GM04504 (cell line): ENCODE measurements around the gene PRCD.

Experiments
- DNase-seq: peaks from one replicate; pipeline ENCODE4 v3.0.0-alpha.2; 2012; ENCODE audit warnings: low read depth

The PRCD gene

DNA sequence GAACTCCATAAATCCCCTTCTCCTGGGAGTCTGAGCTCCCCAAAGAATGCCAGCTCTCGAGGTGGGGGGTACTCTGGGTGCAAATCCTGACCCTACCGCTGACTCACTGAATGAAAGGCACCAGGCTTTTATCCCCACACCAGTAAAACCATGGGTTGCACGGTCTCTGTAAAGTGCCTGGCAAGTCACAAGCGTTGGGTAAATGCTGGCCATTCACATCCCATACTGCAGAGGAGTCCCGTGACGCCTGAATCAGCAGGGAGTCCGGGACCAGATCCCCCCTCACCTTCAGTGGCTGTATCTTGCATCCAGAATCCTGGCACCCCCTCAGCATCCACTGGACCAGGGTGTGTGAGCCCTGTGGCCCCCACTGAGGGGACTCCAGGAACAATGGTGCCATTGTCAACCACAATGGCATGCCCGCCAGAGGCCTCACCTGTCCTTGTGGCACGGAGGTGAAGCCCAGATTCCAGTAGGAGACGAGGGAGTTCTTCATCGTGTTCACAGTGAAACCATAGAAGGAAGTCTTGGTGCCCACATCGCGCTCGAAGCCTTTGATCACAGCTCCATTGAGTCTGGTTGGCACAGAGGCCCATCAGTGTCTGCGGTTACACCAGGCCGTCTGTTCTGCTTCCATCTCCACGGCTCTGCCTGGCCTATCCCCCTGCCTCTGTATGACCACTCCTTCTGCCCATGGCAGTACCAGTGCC is 32.5 kb downstream of the PRCD start:
- DNase-seq: no peak

DNA sequence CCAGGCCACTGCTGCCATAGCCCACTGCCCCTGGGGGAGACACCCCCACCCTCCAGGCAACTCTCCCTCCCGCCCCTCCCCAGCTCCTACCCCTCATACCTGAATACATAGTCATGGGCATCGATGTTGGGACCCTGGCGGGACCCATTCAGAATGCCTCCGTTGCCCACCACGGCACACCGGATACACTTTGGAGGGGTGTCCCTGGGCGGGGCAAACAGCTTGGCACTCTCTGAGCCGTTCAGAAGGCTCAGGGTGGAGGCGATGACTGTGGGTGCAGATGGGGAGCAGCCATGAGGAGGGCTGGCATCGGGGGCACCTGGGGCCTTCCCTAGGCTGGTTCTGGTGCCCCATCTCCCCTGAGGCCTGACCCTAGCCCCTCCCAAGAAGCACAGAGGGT is 33.3 kb downstream of the PRCD start:
- DNase-seq: no peak

DNA sequence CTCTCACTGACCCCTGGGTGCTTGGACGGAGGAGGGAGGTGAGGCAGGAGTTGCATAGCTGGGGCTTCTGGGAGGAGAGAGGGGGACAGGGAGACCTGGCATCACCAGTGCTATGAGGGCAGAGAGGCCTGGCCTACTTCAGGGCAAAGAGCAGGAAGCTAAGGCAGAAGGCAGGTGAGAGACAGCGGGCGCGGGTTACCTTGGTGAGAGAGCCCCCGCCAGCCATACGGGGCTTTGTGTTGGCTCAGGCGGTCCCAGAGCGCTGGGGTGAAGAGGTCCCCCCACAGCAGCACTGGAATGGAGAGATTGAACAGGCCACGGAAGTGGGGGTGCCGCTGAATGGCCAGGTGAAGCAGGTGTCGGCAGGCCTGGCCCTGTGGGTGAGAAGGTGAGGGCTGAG is 34.3 kb downstream of the PRCD start:
- DNase-seq: no peak

DNA sequence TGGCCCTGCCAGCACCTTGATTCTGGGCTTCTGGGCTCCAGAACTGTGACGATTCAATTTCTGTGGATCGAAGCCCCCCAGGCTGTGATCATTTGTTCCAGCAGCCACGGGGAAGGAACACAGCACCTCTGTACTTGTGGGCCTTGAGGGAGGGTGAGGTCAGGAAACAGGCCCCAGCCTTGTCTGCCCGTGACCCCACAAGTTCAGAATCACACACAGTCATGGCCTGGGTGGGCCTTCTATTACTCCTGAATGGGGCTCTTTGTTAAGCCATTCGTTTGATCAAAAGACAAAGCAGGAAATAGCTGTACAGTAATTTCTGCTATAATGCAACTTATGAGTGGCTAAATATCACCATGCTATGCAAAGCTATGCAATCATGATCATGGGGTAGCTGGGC is 35.7 kb downstream of the PRCD start:
- DNase-seq: no peak

DNA sequence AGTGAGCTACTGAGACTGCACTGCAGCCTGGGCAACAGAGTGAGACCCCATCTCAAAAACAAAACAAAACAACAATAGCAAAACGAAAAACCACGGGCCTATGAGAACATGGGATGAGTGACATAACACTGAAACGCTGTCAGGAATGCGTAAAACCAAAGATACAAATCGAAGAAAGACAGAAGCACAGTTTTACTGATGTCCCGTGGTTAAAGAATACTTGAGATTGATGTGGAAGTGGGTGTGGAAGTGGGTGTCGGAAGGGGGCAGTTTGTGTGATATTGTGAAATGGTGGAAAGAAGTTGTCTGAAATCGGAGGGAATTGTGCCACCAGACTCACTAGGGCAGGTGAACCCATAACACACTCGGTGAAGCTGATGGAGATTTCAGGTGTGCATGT is 36.3 kb downstream of the PRCD start:
- no peak for DNase-seq

DNA sequence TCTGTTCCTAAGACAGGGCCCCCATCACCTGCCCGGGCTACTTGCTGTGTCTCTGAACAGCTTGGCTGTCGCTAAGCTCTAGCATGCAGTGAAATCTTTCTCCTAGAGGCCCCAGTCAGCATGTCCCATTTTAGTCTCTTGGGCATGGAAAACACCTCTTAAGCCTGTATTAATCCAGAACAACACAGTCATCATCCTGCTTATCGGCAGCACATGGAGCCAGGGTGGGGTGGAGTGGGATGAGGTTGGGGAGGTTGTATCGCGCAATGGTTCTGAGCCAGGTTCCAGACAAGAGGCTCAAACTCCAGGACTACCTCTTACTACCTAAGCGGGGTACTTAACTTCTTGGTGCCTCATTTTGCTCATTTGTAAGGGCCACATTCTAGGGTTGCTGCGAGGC is 38.0 kb downstream of the PRCD start:
- DNase-seq: no peak

DNA sequence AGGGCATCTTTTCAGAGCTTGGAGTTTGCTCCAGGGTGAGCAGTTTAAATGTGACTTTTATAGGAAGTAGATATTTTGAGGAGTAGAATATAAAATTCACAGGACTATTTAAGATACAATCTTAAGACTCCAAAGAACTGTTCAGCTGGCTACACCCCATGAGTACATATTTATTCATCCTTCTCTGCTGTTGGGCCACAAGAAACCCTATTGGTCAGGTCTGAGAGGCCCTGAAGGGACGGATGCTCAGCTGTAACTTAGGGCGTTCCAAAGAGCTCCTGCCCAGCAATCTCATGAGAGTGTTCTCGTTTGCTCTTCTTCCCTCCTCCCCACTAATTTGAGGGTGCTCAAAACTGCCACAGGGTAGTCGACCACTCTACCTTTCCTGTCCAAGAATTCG is 38.5 kb downstream of the PRCD start:
- no peak for DNase-seq

DNA sequence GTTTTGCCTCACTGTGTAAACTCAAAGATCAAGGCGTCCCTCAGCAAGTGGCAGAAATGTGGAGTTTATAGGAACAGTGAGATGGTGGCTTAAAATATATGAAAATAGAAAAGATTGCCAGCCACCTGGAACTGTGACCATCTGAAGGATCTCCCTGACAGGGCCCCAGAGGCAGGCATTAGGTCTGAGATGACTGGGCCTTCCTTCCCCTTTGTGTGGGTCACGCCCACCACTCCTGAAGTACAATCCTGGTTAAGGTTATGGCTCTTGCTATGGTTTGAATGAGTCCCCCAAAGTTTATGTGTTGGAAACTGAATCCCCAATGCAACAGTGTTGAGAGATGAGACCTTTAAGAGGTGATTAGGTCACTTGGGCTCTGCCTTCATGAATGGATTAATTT is 39.4 kb downstream of the PRCD start:
- no peak for DNase-seq

DNA sequence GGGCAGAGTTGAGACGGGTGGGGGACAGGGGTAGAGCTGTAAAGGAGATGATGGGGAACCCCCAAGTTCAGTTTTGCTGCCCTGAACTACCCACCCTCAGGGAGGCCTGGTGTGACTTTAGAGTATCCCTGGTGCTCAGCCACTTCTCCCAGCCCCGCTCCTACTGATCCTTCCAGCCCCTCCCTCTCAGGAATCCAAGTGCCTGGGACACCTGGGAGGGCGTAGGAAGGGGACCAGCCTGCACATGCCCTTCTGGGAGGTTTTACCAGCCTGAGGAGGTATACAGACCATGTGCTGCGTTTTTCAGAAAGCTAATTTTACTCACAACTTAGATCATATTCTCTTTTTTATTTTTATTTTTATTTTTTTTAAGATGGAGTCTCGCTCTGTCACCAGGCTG is 41.7 kb downstream of the PRCD start:
- no peak for DNase-seq

DNA sequence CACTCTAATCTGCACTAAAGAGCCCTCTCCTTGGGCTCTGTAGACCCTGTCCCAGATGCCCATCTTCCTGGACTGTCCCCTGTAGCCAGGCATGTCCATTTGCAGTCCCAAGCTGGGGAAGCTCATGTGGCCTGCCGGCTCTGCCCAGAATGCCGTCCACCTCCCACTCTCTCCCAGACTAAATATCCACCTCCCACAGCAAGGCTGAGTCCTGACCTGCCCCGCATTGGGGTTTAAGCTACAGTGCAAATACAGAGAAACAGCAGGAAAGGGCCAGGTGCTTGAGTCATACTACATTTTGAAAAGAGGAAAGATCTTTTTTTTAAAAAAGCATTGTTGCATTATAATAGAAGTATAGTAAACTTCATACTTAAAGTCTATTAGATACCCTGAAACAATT is 42.8 kb downstream of the PRCD start:
- DNase-seq: no peak

DNA sequence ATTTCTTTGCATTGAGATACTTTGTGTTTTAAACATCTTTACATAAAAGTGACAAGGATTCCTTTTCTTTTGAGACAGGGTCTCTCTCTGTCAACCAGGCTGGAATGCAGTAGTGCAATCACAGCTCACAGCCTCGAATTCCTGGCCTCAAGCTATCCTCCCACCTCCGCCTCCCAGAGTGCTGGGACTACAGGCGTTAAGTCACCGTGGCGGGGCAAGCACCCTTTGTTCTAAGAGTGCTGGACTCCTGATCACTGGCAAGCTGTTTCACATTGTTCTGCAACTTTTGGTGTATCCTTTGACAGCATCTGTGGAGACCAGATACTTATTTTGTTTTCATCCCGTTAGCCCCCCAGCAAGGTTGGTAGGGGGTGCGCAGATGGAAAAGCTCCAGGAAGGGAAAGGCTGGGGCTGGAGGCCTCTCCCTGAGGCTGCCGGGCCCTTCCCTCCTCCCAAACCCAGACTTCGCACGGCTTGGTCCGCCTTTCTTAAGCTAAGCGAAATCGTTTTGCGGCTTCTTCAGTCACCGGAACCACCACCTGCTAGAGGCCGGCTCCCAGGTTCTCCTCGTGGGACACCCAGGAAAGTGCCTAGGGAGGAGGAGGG is 44.7 kb downstream of the PRCD start:
- DNase-seq: no peak

DNA sequence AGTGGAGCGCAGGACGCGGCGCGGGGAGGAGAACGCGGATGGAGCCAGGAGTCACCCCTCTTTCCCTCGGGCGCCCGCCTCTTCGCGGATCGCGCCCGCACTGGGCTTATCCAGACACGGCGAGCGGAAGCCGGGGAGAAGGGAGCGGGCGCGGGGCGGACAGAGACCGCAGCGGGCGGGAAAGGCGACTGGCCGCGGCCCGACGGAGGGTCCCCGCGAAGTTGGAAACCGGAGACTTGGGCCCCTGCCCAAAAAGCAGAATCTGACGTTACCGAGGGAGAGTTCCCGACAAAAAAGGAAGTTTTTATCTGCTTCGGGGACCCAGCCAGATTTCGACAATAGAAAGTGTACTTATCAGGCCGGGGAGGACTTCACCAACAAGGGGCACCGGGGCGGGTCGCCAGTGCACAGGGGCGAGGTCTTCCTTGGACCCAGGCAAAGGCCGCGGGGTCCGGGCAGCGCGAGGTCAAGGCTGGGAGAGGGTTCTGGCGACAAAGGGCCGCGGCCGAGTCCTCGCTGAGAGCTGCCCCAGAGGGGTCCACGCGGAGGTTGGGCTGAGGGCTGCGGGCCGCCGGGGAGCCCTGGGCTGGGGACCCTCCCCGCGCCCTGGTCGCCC is 45.3 kb downstream of the PRCD start:
- no peak for DNase-seq

DNA sequence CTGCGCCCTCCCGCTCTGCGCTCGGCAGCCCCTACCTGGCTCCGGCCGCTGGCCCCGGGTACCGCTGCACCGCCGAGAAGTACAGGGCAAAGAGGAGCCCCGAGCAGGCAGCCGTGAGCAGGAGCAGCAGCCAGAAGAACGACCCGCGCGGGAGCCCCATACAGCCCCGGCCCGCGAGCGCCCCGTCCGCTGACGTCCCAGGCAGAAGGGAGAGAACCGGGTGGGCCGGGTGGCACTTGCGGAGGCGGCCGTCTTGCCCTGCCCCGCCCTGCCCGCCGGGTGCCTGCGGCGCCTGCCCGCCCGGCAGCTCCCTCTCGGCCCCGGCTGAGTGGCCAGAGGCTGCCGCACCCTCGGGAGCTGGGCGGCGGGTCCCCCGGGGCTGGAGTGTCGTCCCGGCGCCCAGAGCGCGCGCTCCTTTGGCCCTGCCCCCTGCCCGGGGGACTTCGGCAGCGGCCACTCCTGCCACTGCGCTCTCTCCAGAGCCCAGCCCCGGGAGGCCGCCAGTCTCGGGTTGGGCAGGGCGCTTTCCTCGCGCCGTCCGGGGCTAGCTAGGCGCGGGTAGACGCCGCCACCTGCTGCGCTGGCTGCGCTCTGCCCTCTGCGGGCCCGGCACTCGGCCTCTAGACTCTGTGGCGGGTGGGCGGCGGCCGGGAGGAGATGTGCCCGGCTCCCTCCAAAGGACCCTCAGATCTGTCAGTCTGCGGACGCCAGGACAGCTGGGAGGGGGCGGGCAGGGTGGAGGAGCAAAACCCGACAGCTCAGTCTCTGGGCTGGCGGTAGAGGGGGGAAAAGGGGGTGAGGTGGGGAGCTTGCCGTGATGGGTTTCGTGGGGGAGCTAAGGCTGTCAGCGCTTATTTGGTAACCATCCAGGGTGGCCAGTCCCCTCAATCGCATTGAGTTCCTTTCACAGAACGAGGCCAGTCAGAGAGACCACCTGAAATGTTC is 46.1 kb downstream of the PRCD start, which contains the start of gene ST6GALNAC2:
ST6GALNAC2 (minus strand) TSS at position 212 of the 945 bp plus-strand sequence; CDS start at position 160, 52 bp downstream.
- no peak for DNase-seq

DNA sequence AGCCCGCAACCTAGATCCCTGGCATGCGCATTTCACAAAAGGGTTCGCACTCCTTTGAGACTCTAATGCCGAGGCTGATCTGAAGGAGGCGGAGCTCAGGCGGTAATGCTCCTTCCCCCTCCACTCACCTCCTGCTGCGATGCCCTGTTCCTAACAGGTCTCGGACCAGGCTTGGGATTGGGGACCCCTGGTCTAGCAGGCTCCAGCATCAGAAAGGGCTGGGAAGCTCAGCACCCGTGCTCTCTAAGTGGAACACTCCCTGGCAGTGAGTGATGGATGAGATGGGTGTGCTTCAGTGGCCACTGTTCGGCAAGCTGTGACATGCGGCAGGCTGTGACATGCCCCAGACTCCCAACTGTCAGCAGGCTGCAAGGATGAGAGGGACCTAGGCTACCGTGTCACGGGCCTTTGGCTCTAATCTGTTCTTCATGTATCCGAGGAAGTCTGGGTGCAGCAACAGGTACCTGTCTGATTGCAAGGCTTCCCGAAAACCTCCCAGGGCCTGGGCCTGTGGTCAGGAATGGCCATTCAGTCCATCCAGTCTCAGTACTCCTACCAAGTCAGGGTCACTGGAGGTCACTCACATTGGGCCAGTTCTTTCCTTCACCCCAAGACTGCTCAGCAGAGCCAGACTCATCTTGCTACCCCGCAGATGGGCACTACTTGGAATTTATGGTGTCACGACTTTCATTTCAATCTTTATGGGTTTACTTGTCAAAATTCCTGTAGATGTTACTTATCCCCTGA is 47.1 kb downstream of the PRCD start:
- DNase-seq: no peak

DNA sequence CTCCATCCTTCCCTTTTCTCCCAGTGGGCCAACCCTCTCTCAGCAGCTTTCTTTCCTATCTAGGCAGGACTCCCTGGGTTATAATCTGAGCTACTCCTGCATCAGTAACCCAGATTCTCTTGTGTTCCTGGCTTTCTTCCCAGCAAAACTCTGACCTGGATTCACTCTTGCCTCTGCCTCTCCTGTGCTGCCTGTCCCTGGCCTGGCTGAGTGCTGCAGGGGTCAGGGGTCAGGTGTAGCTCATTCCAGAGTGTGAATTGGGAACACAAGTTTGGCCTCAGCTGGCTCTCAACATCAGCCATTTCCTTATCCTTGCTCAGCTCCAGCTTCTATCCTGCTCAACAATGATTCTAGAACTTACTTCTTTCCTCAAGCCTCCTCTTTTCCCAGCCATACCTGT is 48.3 kb downstream of the PRCD start:
- DNase-seq: no peak

DNA sequence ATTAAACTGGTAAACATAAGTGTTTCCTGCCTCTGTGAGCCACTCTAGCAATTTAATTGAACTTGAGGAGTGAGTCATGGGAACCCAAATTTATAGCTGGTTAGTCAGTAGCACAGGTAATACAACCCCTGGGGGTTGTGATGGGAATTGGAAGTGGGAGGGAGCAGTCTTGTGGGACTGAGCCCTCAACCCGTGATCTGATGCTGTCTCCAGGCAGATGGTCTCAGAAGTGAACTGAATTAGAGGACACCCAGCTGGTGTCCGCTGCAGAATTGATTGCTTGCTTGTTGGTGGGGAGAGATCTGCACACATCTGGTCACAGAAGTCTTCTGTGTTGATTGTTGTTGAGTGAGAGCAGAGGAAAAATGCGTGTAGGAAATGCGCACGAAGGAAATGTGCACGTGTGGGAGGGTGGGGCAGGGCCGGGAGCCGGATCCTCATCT is 53.6 kb downstream of the PRCD start:
- DNase-seq: no peak

DNA sequence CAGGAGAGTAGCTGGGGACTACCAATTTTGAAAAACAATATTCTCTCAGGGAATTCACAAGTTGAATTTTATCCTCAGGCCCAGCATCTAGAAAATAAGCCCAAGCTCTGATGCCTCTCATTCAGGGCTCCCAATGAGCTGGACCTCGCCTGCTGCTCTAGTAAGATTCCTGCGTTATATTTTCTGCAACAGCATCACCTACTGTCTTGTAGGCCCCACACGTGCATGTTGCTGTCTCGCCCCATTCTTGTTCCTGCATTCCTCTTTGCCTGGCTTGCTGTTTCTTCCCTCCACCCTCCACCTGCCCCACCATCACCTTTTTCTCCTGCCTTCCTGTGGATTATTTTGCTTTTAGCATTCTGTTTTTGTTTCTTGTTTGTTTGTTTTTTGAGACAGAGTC is 54.1 kb downstream of the PRCD start:
- DNase-seq: no peak

DNA sequence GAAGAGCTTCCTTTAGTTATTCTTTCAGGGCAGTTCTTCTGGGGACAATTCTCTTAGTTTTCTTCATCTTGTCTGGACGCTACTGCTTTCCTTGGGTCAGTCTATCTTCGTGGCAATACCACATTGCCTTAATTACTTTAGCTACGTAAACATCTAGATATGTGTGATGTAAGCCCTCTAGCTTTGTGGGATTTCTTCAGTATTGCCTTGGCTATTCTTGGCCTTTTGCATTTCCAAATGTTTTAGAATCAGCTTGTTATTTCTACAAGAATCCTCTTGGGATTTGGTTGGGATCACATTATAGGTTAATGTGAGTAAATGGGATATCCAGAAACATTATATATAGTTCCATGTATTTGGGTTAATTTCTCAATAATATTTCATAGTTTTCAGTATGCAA is 54.8 kb downstream of the PRCD start:
- no peak for DNase-seq
